GM12878 (cell line): ENCODE results near the gene ZMIZ1. TPM values are rescaled to one million over a fixed set of nuclear protein-coding genes. Genes with fewer than 3 reads are reported as not detected.

Experiments
- ATAC-seq: fragments of 200-7000 bp; cut with Tn5 transposase; 3 replicates; pipeline ENCODE4 v1.9.1; 2020; ENCODE audit warnings: mild to moderate bottlenecking, moderate library complexity
- BruUV-seq: library from RNA; stranded (reverse); fragments of 400-500 nt; replicated peaks from 2 replicates; lab custom pipeline; 2021; lab: Mats Ljungman, UMichigan
- CTCF ChIA-PET: fragments of 300-600 bp; sonication (Branson Sonifier 250); formaldehyde crosslinking; extraction: SDS; loops from one replicate; lab custom pipeline; 2021; ENCODE audit warnings: inconsistent platforms; lab: Yijun Ruan, JAX
- POLR2A ChIA-PET: fragments of 350-600 bp; formaldehyde crosslinking; extraction: SDS; loops from one replicate; lab custom pipeline; 2021; ENCODE audit warnings: inconsistent platforms; lab: Charles Lee
- RAD21 ChIA-PET: fragments of 300-600 bp; sonication (Branson Sonifier 250); formaldehyde crosslinking; loops from one replicate; lab custom pipeline; 2023; ENCODE audit warnings: antibody characterized with exemption; ENCODE audit not compliant: unreplicated experiment; lab: Charles Lee
- SMC1A ChIA-PET: fragments of 300-600 bp; sonication (Branson Sonifier 250); formaldehyde crosslinking; loops from one replicate; lab custom pipeline; 2023; ENCODE audit not compliant: unreplicated experiment, uncharacterized antibody; lab: Charles Lee
- DNase-seq: peaks from one replicate; pipeline ENCODE4 v3.0.0-alpha.2; 2011; ENCODE audit warnings: low read depth, low spot score
- FAIRE-seq: peaks from 3 replicates; lab custom pipeline; 2011; peaks lifted over from hg19 to GRCh38; lab: Jason Lieb, UNC
- H2AFZ ChIP-seq: 2 replicates; pipeline ENCODE4 v1.6.0; 2011; ENCODE audit warnings: low read depth, low read length, control low read depth; ENCODE audit not compliant: control insufficient read depth
- H3K27ac ChIP-seq: 2 replicates; pipeline ENCODE4 v1.5.1; 2011; ENCODE audit warnings: control low read depth; ENCODE audit not compliant: control insufficient read depth, insufficient read depth
- H3K27me3 ChIP-seq, 2 experiments: replicated peaks in 1 of 2; 2 replicates each; pipeline versions ENCODE4 v1.6.0 to v1.6.1; 2011; ENCODE audit warnings: low read length in 1 of 2; ENCODE audit not compliant: control insufficient read depth in 2 of 2, insufficient read depth in 2 of 2
- H3K36me3 ChIP-seq, 2 experiments: 2 replicates each; pipeline ENCODE4 v1.5.1; 2011; ENCODE audit warnings: low read length in 1 of 2; ENCODE audit not compliant: control insufficient read depth in 2 of 2, insufficient read depth in 2 of 2
- H3K4me1 ChIP-seq: 2 replicates; pipeline ENCODE4 v1.6.1; 2011; ENCODE audit warnings: mild to moderate bottlenecking, low read length, moderate library complexity, mixed read lengths; ENCODE audit not compliant: control insufficient read depth, insufficient read depth
- H3K4me2 ChIP-seq: 2 replicates; pipeline ENCODE4 v1.6.0; 2011; ENCODE audit warnings: control low read depth; ENCODE audit not compliant: control insufficient read depth, insufficient read depth
- H3K4me3 ChIP-seq: fragments of 200-600 bp; sonication (generic); 2 replicates; pipeline ENCODE4 v1.5.1; 2016
- H3K79me2 ChIP-seq: 2 replicates; pipeline ENCODE4 v1.6.0; 2011; ENCODE audit warnings: low read length; ENCODE audit not compliant: control insufficient read depth, insufficient read depth
- H3K9ac ChIP-seq: 2 replicates; pipeline ENCODE4 v1.8.0; 2011; ENCODE audit warnings: low read length, control low read depth, mixed read lengths; ENCODE audit not compliant: control insufficient read depth, insufficient read depth
- H3K9me3 ChIP-seq: replicated peaks from 3 replicates; pipeline ENCODE4 v1.5.1; 2011; ENCODE audit warnings: mild to moderate bottlenecking, low read length; ENCODE audit not compliant: control insufficient read depth, insufficient read depth
- H4K20me1 ChIP-seq: 2 replicates; pipeline ENCODE4 v1.6.0; 2011; ENCODE audit not compliant: control insufficient read depth, insufficient read depth
- MLLT1 ChIP-seq: fragments of 450-650 bp; IDR thresholded peaks from 2 replicates; pipeline ENCODE4 v1.6.1; 2016; ENCODE audit warnings: mild to moderate bottlenecking
- NR2C2 ChIP-seq: IDR thresholded peaks from 2 replicates; pipeline ENCODE4 v1.6.1; 2011; ENCODE audit warnings: borderline replicate concordance, low read depth; ENCODE audit not compliant: control insufficient read depth, insufficient read length
- PKNOX1 ChIP-seq: fragments of 450-650 bp; IDR thresholded peaks from 2 replicates; pipeline ENCODE4 v1.6.1; 2016; ENCODE audit warnings: mild to moderate bottlenecking
- USF1 ChIP-seq: IDR thresholded peaks from 2 replicates; pipeline ENCODE4 v1.6.1; 2011; ENCODE audit warnings: borderline replicate concordance, low read depth, mild to moderate bottlenecking, moderate library complexity, mixed read lengths, low read length; ENCODE audit not compliant: insufficient read depth; ENCODE audit errors: extremely low read length
- WRNIP1 ChIP-seq: IDR thresholded peaks from 2 replicates; pipeline ENCODE4 v1.6.1; 2011; ENCODE audit warnings: low read depth, low read length, improper control_type of control experiment, borderline replicate concordance
- WGBS: methylation state at CpG from one replicate; pipeline ENCODE4 v1.1.6; 2016; ENCODE audit warnings: low lambda C conversion rate; ENCODE audit not compliant: insufficient replicate concordance, insufficient coverage; ENCODE audit errors: missing lambda C conversion rate; 5-methylcytosine and 5-hydroxymethylcytosine counted together
- in situ Hi-C: fragments of 300-500 bp; cut with MboI; formaldehyde crosslinking; loops from 9 replicates; pipeline ENCODE4 v1.14.3; 2018; ENCODE audit warnings: mixed read lengths
- intact Hi-C: fragments of 100-400 bp; cut with micrococcal nuclease; formaldehyde crosslinking; loops from one replicate; pipeline ENCODE4 v1.14.2; 2022; ENCODE audit not compliant: unreplicated experiment
- polyA plus RNA-seq, 11 experiments: library from polyadenylated mRNA; depleted of rRNA in 4 of 11; unstranded in 6 of 11; stranded (reverse) in 5 of 11; fragments of >200 nt; fragmentation: Nextera tagmentation in 4 of 11; fragmentation: Illumina TruSeq in 1 of 11; extraction: Ambion mirVana in 4 of 11; extraction: Trizol in 1 of 11; gene quantifications; 1 replicate in 1 of 11; 2 replicates in 10 of 11; pipeline versions ENCODE4 v1.2.1 to v1.2.3, GENCODE V29; 2011 to 2016; ENCODE audit warnings: inconsistent platforms in 2 of 11, missing spikeins in 2 of 11, low read depth in 1 of 11
- total RNA-seq, 4 experiments: library from RNA; depleted of rRNA in 3 of 4; stranded (reverse); fragments of >200 nt in 3 of 4; fragmentation: Illumina TruSeq in 1 of 4; extraction: Trizol in 1 of 4; gene quantifications; 2 replicates each; pipeline versions ENCODE4 v1.2.1 to v1.2.3, GENCODE V29; 2013 to 2021

ZMIZ1 gene
- total and polyA plus RNA-seq, 10 of the 15 experiments (the other 5 are each of a cell fraction or from before 2014, with no cell fraction given): 3.1 to 82.3 (median 14.9) TPM

- RAD21 ChIA-PET: no interaction called here
- CTCF ChIA-PET: no interaction called here
- in situ Hi-C loops: no loop called here
These were observed 111.9 kb downstream of the ZMIZ1 start for GRCh38 chr10:79180414-79181221.

More at GRCh38 chr10:79180414-79181221, 111.9 kb downstream of the ZMIZ1 start:
- POLR2A ChIA-PET: no interaction called here
- no peak for DNase-seq
- no TSS peak for BruUV-seq
- 20% methylated on average over 13 of the region's 14 CpGs for WGBS
- ATAC-seq: no peak
- no peaks in the 10 kb centered on the region for H3K9me3 ChIP-seq
- no peaks in the 10 kb centered on the region for H3K79me2 ChIP-seq
- H3K36me3 ChIP-seq: no peaks in the 10 kb centered on the region
- intact Hi-C loops: no loop called here
- SMC1A ChIA-PET: no interaction called here
- peaks cover 8% of the 10 kb centered on the region for H3K4me1 ChIP-seq
- H3K4me3 ChIP-seq: no peak overlapping the region
- H4K20me1 ChIP-seq: no peaks in the 10 kb centered on the region
- H3K27ac ChIP-seq: no peak overlapping the region
- no peak overlapping the region for H3K4me2 ChIP-seq
- no peak overlapping the region for H3K9ac ChIP-seq
- TF ChIP-seq MLLT1 (no peak), WRNIP1 (no peak), USF1 (no peak), NR2C2 (no peak), PKNOX1 (no peak)
- no peak overlapping the region for H2AFZ ChIP-seq
- H3K27me3 ChIP-seq: no peaks in the 10 kb centered on the region
- FAIRE-seq: no peak
